ENCODE measurements around the gene PCLO. TPM values are rescaled to one million over a fixed set of nuclear protein-coding genes. Genes with fewer than 3 reads are reported as not detected.

PCLO gene
- total RNA-seq, 4 donors from 2014 or later, result 2.3 to 5.0 (median 2.7) TPM

DNA sequence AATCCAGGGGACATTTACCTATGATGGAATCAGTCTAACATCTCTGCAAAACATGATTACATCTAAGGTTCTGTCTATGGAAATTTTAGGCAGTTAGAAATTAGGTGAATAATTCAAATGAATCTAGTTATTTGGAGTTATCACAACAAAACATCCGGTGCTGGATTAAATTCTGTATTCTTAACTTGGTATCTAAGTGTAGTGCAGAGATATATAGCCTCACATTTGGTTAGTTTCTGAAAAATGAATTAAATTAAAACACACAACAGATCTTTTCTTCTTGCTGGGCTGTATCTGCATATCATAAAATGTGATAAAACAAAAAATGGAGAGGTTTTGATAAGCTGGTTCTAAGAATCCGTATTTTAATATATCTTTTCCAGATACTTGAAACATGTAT lies 354.1 kb downstream of the PCLO start:
- intact Hi-C loops (cut with DNase I), result loop anchor here (5.0 kb wide), 1 partner anchor 199 kb away; no protein-coding TSS in a partner anchor
- Histone ChIP-seq H3K4me1 (no peaks in the 10 kb centered on the region), H3K4me3 (no peak overlapping the region), H3K27me3 (no peaks in the 10 kb centered on the region), H3K36me3 (no peaks in the 10 kb centered on the region), H3K9me3 (no peaks in the 10 kb centered on the region), H3K27ac (replicated peaks in 1 of 4) (no peak overlapping the region)
- TF ChIP-seq POLR2AphosphoS5 (IDR thresholded peaks at IDR 0.05), result no peak
- TF ChIP-seq, protein P1, sequence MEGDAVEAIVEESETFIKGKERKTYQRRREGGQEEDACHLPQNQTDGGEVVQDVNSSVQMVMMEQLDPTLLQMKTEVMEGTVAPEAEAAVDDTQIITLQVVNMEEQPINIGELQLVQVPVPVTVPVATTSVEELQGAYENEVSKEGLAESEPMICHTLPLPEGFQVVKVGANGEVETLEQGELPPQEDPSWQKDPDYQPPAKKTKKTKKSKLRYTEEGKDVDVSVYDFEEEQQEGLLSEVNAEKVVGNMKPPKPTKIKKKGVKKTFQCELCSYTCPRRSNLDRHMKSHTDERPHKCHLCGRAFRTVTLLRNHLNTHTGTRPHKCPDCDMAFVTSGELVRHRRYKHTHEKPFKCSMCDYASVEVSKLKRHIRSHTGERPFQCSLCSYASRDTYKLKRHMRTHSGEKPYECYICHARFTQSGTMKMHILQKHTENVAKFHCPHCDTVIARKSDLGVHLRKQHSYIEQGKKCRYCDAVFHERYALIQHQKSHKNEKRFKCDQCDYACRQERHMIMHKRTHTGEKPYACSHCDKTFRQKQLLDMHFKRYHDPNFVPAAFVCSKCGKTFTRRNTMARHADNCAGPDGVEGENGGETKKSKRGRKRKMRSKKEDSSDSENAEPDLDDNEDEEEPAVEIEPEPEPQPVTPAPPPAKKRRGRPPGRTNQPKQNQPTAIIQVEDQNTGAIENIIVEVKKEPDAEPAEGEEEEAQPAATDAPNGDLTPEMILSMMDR (IDR thresholded peaks at IDR 0.05), result no peak
- no peak for TF ChIP-seq EP300 (IDR thresholded peaks at IDR 0.05)
- no peak for TF ChIP-seq POLR2A (IDR thresholded peaks at IDR 0.05; ENCODE audit: low read depth)
- WGBS, result 86% methylated on average over 2 of the region's 2 CpGs
- DNase-seq (ENCODE audit: extremely low spot score), result no peak

DNA sequence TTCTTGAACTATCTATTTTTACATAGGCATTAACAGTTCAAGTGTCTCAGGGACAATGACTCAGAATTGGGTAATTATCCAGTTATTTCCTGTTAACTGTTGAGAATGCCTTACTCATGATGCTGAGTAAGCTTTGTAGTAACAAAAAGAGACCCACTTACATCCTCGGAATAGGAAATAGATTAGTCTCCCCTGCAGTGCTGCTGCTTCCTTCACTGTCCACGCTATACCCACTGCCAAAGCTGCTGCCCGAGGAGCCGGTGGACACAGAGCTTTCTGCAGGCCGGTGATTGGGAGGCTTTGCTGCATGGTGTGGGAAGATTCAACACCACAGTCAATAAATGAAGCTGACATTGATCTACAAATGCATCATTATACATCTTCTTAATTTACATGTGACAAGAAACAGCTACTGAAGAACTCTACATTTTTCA lies 357.1 kb downstream of the PCLO start:
- Histone ChIP-seq H3K9me3 (no peaks in the 10 kb centered on the region), H3K4me3 (no peak overlapping the region), H3K27me3 (no peaks in the 10 kb centered on the region), H3K27ac (replicated peaks in 1 of 4) (no peak overlapping the region), H3K36me3 (no peaks in the 10 kb centered on the region), H3K4me1 (no peaks in the 10 kb centered on the region)
- no peak for DNase-seq (ENCODE audit: extremely low spot score)
- TF ChIP-seq POLR2A (IDR thresholded peaks at IDR 0.05; ENCODE audit: low read depth) (no peak), EP300 (IDR thresholded peaks at IDR 0.05) (no peak), POLR2AphosphoS5 (IDR thresholded peaks at IDR 0.05) (no peak)
- TF ChIP-seq, protein P1 (IDR thresholded peaks at IDR 0.05), result no peak
- 49% methylated on average over 5 of the region's 5 CpGs for WGBS
- intact Hi-C loops (cut with DNase I), result loop anchor here (5.0 kb wide), 1 partner anchor 202 kb away; no protein-coding TSS in a partner anchor

GRCh38 chr7:82803411-82803810 lies 359.3 kb downstream of the PCLO start:
- 73% methylated on average over 2 of the region's 2 CpGs for whole genome bisulfite sequencing
- intact Hi-C loops (cut with DNase I), result no loop called here
- DNase-seq (ENCODE audit: extremely low spot score), result no peak
- Histone ChIP-seq H3K9me3 (no peaks in the 10 kb centered on the region), H3K27ac (replicated peaks in 1 of 4) (no peak overlapping the region), H3K4me1 (no peaks in the 10 kb centered on the region), H3K27me3 (no peaks in the 10 kb centered on the region), H3K4me3 (no peak overlapping the region), H3K36me3 (no peaks in the 10 kb centered on the region)
- no peak for TF ChIP-seq POLR2A (IDR thresholded peaks at IDR 0.05; ENCODE audit: low read depth)
- TF ChIP-seq POLR2AphosphoS5 (IDR thresholded peaks at IDR 0.05), result no peak
- TF ChIP-seq EP300 (IDR thresholded peaks at IDR 0.05), result no peak
- TF ChIP-seq, protein P1 (IDR thresholded peaks at IDR 0.05), result no peak

- H3K4me1 ChIP-seq, result no peaks in the 10 kb centered on the region
- H3K4me3 ChIP-seq, result no peak overlapping the region
- intact Hi-C loops (cut with DNase I), result no loop called here
- TF ChIP-seq POLR2A (IDR thresholded peaks at IDR 0.05; ENCODE audit: low read depth), result no peak
- TF ChIP-seq, protein P1 (IDR thresholded peaks at IDR 0.05), result no peak
- TF ChIP-seq POLR2AphosphoS5 (IDR thresholded peaks at IDR 0.05), result no peak
- no peak for TF ChIP-seq EP300 (IDR thresholded peaks at IDR 0.05)
- no peak for DNase-seq (ENCODE audit: extremely low spot score)
- WGBS, result 46% methylated on average over 5 of the region's 5 CpGs
- H3K9me3 ChIP-seq, result no peaks in the 10 kb centered on the region
- H3K36me3 ChIP-seq, result no peaks in the 10 kb centered on the region
- H3K27me3 ChIP-seq, result no peaks in the 10 kb centered on the region
- no peak overlapping the region for H3K27ac ChIP-seq (replicated peaks in 1 of 4)
Measured at GRCh38 chr7:82789883-82790609, 372.6 kb downstream of the PCLO start.

Measured in esophagus muscularis mucosa (tissue), 4 donors.